Omental fat pad (tissue), 4 donors: ENCODE results near the gene PEX26. TPM values are rescaled to one million over a fixed set of nuclear protein-coding genes. Genes with fewer than 3 reads are reported as not detected.
"Not testable (repeated sequence)": the region's sequence is repeated elsewhere in the genome, so short reads cannot be mapped to it uniquely, and the experiment has no call there.

Source experiments
- ATAC-seq: fragments of 150-250 bp; one replicate; pipeline ENCODE4 v1.9.1; 2016; ENCODE audit warnings: mild to moderate bottlenecking, moderate library complexity; ENCODE audit not compliant: low FRiP score
- DNase-seq: peaks from one replicate; pipeline ENCODE4 v3.0.0-alpha.2; 2019; ENCODE audit warnings: low spot score
- CTCF ChIP-seq, 3 donors: fragments of 450-650 bp; IDR thresholded peaks; one replicate each; pipeline ENCODE4 v1.5.1; 2016 to 2017; ENCODE audit warnings: antibody characterized with exemption in 3 of 3, mild to moderate bottlenecking in 3 of 3, moderate library complexity in 2 of 3
- total RNA-seq, 4 donors: library from RNA; depleted of rRNA; stranded (reverse); fragments of >200 nt; gene quantifications; one replicate each; pipeline ENCODE4 v1.1.0, GENCODE V29; 2016

The PEX26 gene
- total RNA-seq, 4 donors from 2014 or later = 19.5 to 32.0 (median 24.1) TPM

GRCh38 chr22:18103527-18104269 is 25.9 kb downstream of the PEX26 start:
- no peak for ATAC-seq
- DNase-seq = no peak
- TF ChIP-seq CTCF (IDR thresholded peaks at IDR 0.05) = no peak

GRCh38 chr22:18104566-18104965 is 26.8 kb downstream of the PEX26 start:
- DNase-seq = no peak
- no peak for ATAC-seq
- no peak for TF ChIP-seq CTCF (IDR thresholded peaks at IDR 0.05)

- not testable (repeated sequence) for DNase-seq, ATAC-seq
Observed at GRCh38 chr22:18105981-18106380, 28.2 kb downstream of the PEX26 start.

- not testable (repeated sequence) for DNase-seq, ATAC-seq
Observed at GRCh38 chr22:18106550-18107341, 29.0 kb downstream of the PEX26 start.

- TF ChIP-seq CTCF (IDR thresholded peaks at IDR 0.05) = no peak
- DNase-seq (no peak), ATAC-seq (no peak)
Observed at GRCh38 chr22:18108187-18108586, 30.4 kb downstream of the PEX26 start.

- ATAC-seq (no peak), DNase-seq (no peak)
- TF ChIP-seq CTCF (IDR thresholded peaks at IDR 0.05) = no peak
Observed at GRCh38 chr22:18109410-18110193, 31.8 kb downstream of the PEX26 start.

- DNase-seq = no peak
- peak; percentile 81 for ATAC-seq
Observed at GRCh38 chr22:18110194-18110953, 32.6 kb downstream of the PEX26 start, which contains the start of gene TUBA8. Gene TUBA8 (plus strand): TSS chr22:18110809. CDS start chr22:18110866, 57 bp downstream.

More at GRCh38 chr22:18110194-18110953, 32.6 kb downstream of the PEX26 start, which contains the start of gene TUBA8:
- no peak for TF ChIP-seq CTCF (IDR thresholded peaks at IDR 0.05)
